Skeletal muscle satellite cell (primary cell): Measurements from ENCODE around the gene PELI2.

ENCODE experiments used
- H3K27me3 ChIP-seq: 2 replicates; pipeline ENCODE4 v1.7.0; 2013; ENCODE audit warnings: low read length; ENCODE audit not compliant: control insufficient read depth, insufficient read depth
- H3K36me3 ChIP-seq: 2 replicates; pipeline ENCODE4 v1.7.0; 2013; ENCODE audit warnings: mild to moderate bottlenecking, control low read depth, low read length; ENCODE audit not compliant: insufficient read depth
- H3K4me1 ChIP-seq: 2 replicates; pipeline ENCODE4 v1.7.0; 2013; ENCODE audit warnings: low read length; ENCODE audit not compliant: control insufficient read depth, insufficient read depth
- H3K4me2 ChIP-seq: 2 replicates; pipeline ENCODE4 v1.7.0; 2013; ENCODE audit warnings: mild to moderate bottlenecking, low read length
- H3K4me3 ChIP-seq: 2 replicates; pipeline ENCODE4 v1.7.0; 2013; ENCODE audit warnings: low read length
- H3K9ac ChIP-seq: 2 replicates; pipeline ENCODE4 v1.7.0; 2013; ENCODE audit warnings: mild to moderate bottlenecking, low read depth, low read length, moderate library complexity
- H3K9me3 ChIP-seq: replicated peaks from 2 replicates; pipeline ENCODE4 v1.7.0; 2013; ENCODE audit warnings: mild to moderate bottlenecking, control low read depth, low read length

PELI2 gene

GRCh38 chr14:56211844-56212243 is 93.6 kb downstream of the PELI2 start:
- H3K4me2 ChIP-seq: no peak overlapping the region
- no peaks in the 10 kb centered on the region for H3K9me3 ChIP-seq
- H3K27me3 ChIP-seq: no peaks in the 10 kb centered on the region
- no peak overlapping the region for H3K9ac ChIP-seq
- H3K4me1 ChIP-seq: peaks cover 5% of the 10 kb centered on the region
- no peak overlapping the region for H3K4me3 ChIP-seq
- H3K36me3 ChIP-seq: no peaks in the 10 kb centered on the region

- no peaks in the 10 kb centered on the region for H3K27me3 ChIP-seq
- H3K4me1 ChIP-seq: peaks cover 3% of the 10 kb centered on the region
- H3K4me3 ChIP-seq: no peak overlapping the region
- no peaks in the 10 kb centered on the region for H3K9me3 ChIP-seq
- H3K4me2 ChIP-seq: no peak overlapping the region
- no peak overlapping the region for H3K9ac ChIP-seq
- no peaks in the 10 kb centered on the region for H3K36me3 ChIP-seq
Observed at GRCh38 chr14:56212521-56212920, 94.3 kb downstream of the PELI2 start.

GRCh38 chr14:56213306-56213705 is 95.1 kb downstream of the PELI2 start:
- no peak overlapping the region for H3K9ac ChIP-seq
- H3K9me3 ChIP-seq: no peaks in the 10 kb centered on the region
- no peak overlapping the region for H3K4me3 ChIP-seq
- no peaks in the 10 kb centered on the region for H3K4me1 ChIP-seq
- no peaks in the 10 kb centered on the region for H3K36me3 ChIP-seq
- no peaks in the 10 kb centered on the region for H3K27me3 ChIP-seq
- H3K4me2 ChIP-seq: no peak overlapping the region

GRCh38 chr14:56215180-56215579 is 97.0 kb downstream of the PELI2 start:
- Histone ChIP-seq H3K36me3 (no peaks in the 10 kb centered on the region), H3K4me2 (no peak overlapping the region), H3K4me1 (no peaks in the 10 kb centered on the region), H3K9ac (no peak overlapping the region), H3K27me3 (no peaks in the 10 kb centered on the region), H3K9me3 (no peaks in the 10 kb centered on the region), H3K4me3 (no peak overlapping the region)

- Histone ChIP-seq H3K4me2 (no peak overlapping the region), H3K9ac (no peak overlapping the region), H3K4me1 (no peaks in the 10 kb centered on the region), H3K4me3 (no peak overlapping the region), H3K36me3 (no peaks in the 10 kb centered on the region), H3K27me3 (no peaks in the 10 kb centered on the region), H3K9me3 (no peaks in the 10 kb centered on the region)
Observed at GRCh38 chr14:56216626-56217379, 98.6 kb downstream of the PELI2 start.

- Histone ChIP-seq H3K4me2 (no peak overlapping the region), H3K9me3 (no peaks in the 10 kb centered on the region), H3K9ac (no peak overlapping the region), H3K4me1 (no peaks in the 10 kb centered on the region), H3K4me3 (no peak overlapping the region), H3K36me3 (no peaks in the 10 kb centered on the region), H3K27me3 (no peaks in the 10 kb centered on the region)
Observed at GRCh38 chr14:56217380-56218045, 99.3 kb downstream of the PELI2 start.

GRCh38 chr14:56219666-56220413 is 101.6 kb downstream of the PELI2 start:
- no peaks in the 10 kb centered on the region for H3K27me3 ChIP-seq
- no peak overlapping the region for H3K4me3 ChIP-seq
- no peak overlapping the region for H3K4me2 ChIP-seq
- H3K9me3 ChIP-seq: no peaks in the 10 kb centered on the region
- H3K4me1 ChIP-seq: no peaks in the 10 kb centered on the region
- no peak overlapping the region for H3K9ac ChIP-seq
- no peaks in the 10 kb centered on the region for H3K36me3 ChIP-seq

GRCh38 chr14:56221382-56222128 is 103.3 kb downstream of the PELI2 start:
- H3K4me1 ChIP-seq: no peaks in the 10 kb centered on the region
- H3K4me3 ChIP-seq: no peak overlapping the region
- H3K9me3 ChIP-seq: no peaks in the 10 kb centered on the region
- H3K4me2 ChIP-seq: no peak overlapping the region
- no peaks in the 10 kb centered on the region for H3K27me3 ChIP-seq
- no peak overlapping the region for H3K9ac ChIP-seq
- no peaks in the 10 kb centered on the region for H3K36me3 ChIP-seq

GRCh38 chr14:56224229-56224628 is 106.0 kb downstream of the PELI2 start:
- Histone ChIP-seq H3K27me3 (no peaks in the 10 kb centered on the region), H3K4me1 (no peaks in the 10 kb centered on the region), H3K4me2 (no peak overlapping the region), H3K9me3 (no peaks in the 10 kb centered on the region), H3K36me3 (no peaks in the 10 kb centered on the region), H3K9ac (no peak overlapping the region), H3K4me3 (no peak overlapping the region)

- Histone ChIP-seq H3K27me3 (no peaks in the 10 kb centered on the region), H3K4me1 (no peaks in the 10 kb centered on the region), H3K4me3 (no peak overlapping the region), H3K9ac (no peak overlapping the region), H3K36me3 (no peaks in the 10 kb centered on the region), H3K4me2 (no peak overlapping the region), H3K9me3 (no peaks in the 10 kb centered on the region)
Observed at GRCh38 chr14:56224691-56225681, 106.8 kb downstream of the PELI2 start.
